Measurements from ENCODE around the gene CALY.

The CALY gene

GRCh38 chr10:133365461-133366129 lies 28.9 kb upstream of the CALY start:
- no peak for DNase-seq

- no peak for DNase-seq
Observed at GRCh38 chr10:133364645-133365431, 28.1 kb upstream of the CALY start.

GRCh38 chr10:133362846-133363245 lies 26.1 kb upstream of the CALY start:
- no peak for DNase-seq

GRCh38 chr10:133361773-133362441 lies 25.2 kb upstream of the CALY start:
- DNase-seq = no peak

GRCh38 chr10:133361227-133361626 lies 24.5 kb upstream of the CALY start:
- no peak for DNase-seq

- no peak for DNase-seq
Observed at GRCh38 chr10:133359972-133360610, 23.4 kb upstream of the CALY start.

- peak; percentile 32 for DNase-seq
Observed at GRCh38 chr10:133359554-133359971, 22.9 kb upstream of the CALY start.

- no peak for DNase-seq
Observed at GRCh38 chr10:133358925-133359310, 22.2 kb upstream of the CALY start.

GRCh38 chr10:133358162-133358924 lies 21.6 kb upstream of the CALY start:
- DNase-seq = no peak

- DNase-seq = no peak
Observed at GRCh38 chr10:133357285-133358161, 20.8 kb upstream of the CALY start, which contains the start of gene FUOM. FUOM (minus strand) TSS chr10:133358019; CDS start chr10:133358007, 12 bp downstream.

- no peak for DNase-seq
Observed at GRCh38 chr10:133356549-133357284, 20.0 kb upstream of the CALY start.

GRCh38 chr10:133355991-133356390 lies 19.3 kb upstream of the CALY start:
- no peak for DNase-seq

- DNase-seq = no peak
Observed at GRCh38 chr10:133355266-133355665, 18.6 kb upstream of the CALY start.

GRCh38 chr10:133354672-133355240 lies 18.1 kb upstream of the CALY start:
- no peak for DNase-seq

GRCh38 chr10:133353988-133354605 lies 17.4 kb upstream of the CALY start:
- no peak for DNase-seq

- DNase-seq = no peak
Observed at GRCh38 chr10:133353202-133353959, 16.7 kb upstream of the CALY start.

- DNase-seq = no peak
Observed at GRCh38 chr10:133351408-133352318, 15.0 kb upstream of the CALY start.

- no peak for DNase-seq
Observed at GRCh38 chr10:133350950-133351329, 14.2 kb upstream of the CALY start.
